ENCODE measurements around the gene KMT2D.

DNA sequence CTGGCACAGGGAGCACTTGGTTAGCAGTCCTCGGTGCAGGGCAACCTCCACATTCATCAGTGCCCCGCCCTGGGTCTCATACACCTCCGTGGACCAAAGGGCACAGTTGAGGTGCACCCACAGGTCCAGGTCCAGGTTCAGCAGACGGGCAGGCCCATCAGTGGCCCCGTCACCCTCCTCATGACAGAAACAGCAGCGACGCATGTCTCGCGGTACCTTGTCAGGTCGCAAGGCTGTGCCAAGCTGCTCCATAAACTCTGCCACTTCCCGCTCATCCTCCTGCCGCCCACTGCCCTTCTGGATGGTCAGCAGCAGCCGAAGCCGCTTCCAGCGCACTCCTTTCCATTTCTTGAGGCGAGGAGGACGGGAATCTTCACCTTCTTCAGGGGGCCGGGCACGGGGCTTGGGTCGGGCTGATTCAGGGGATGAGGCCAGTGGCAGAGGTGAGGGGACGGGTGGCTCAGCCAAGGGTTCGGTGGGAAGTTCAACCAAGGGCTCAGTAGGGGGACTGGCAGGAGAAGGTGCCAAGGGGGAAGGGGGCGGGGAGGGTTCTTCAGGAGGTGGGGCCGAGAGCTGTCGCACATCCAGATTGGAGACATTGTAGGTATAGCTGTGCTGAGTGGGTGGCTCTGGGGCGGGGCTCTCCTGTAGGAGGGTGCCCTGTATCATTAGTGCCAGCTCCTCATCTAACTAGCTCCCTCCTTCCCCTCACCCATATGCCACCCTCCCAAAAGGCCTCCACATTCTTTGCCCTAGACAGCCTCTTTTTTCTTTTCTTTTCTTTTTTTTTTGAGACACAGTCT is 33.7 kb downstream of the KMT2D start:
- TF ChIP-seq, protein P1, sequence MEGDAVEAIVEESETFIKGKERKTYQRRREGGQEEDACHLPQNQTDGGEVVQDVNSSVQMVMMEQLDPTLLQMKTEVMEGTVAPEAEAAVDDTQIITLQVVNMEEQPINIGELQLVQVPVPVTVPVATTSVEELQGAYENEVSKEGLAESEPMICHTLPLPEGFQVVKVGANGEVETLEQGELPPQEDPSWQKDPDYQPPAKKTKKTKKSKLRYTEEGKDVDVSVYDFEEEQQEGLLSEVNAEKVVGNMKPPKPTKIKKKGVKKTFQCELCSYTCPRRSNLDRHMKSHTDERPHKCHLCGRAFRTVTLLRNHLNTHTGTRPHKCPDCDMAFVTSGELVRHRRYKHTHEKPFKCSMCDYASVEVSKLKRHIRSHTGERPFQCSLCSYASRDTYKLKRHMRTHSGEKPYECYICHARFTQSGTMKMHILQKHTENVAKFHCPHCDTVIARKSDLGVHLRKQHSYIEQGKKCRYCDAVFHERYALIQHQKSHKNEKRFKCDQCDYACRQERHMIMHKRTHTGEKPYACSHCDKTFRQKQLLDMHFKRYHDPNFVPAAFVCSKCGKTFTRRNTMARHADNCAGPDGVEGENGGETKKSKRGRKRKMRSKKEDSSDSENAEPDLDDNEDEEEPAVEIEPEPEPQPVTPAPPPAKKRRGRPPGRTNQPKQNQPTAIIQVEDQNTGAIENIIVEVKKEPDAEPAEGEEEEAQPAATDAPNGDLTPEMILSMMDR (IDR thresholded peaks at IDR 0.05 in 4 of 5, conservative IDR thresholded peaks at IDR 0.05 in 1 of 5), result no peak
- no peak for TF ChIP-seq POLR2A (IDR thresholded peaks at IDR 0.05)
